Activated CD4-positive, alpha-beta T cell treated with anti-CD3 and anti-CD28 coated beads for 48 hours (primary cell): Measurements from ENCODE around the gene PPP1CC.
A peak's percentile ranks its signal among the peaks of the same experiment; 100 is the strongest.

ENCODE experiments used
- DNase-seq: peaks from one replicate; pipeline ENCODE4 v3.0.0-alpha.2; 2020

PPP1CC gene

DNA sequence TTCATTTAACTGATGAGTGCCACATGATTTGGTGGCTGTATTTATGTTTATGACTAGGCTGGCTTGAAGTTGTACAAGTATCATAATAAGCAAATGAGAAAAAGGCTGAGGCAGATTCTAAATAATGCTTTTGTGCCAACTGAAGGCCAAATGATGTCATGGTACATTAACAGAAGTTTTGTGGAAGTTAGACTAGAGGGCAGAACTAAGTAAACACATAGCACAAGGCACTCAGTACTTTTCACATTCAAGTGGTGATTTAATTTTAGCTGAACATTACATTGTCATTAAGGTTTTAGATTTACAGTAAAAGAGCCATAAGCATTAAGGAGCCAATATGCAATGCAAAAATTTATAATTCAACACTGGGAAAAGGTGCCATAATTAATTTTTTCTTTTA is 21.1 kb downstream of the PPP1CC start:
- no peak for DNase-seq

DNA sequence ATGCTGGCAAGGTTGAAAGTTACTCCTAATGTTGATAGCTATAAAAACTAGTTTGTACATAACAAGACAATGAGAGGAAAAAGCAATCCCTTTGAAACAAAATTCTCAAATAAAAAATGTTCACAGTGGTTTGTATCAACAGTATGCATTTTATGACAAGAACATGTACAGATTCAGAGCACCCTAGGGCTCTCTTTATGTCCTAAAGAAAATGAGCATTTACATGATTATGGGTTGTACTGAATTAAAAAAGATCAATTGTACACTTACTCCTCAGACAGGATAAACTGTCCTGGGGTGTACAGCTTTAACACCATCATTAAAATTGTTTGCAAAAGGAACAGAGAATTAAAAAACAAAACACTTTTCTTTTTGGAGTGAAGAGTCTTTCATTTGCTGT is 22.2 kb downstream of the PPP1CC start:
- DNase-seq, result no peak

GRCh38 chr12:110718222-110718908 is 24.3 kb downstream of the PPP1CC start:
- DNase-seq, result no peak

- peak; percentile 36 for DNase-seq
Observed at GRCh38 chr12:110717037-110717436, 25.7 kb downstream of the PPP1CC start.

- no peak for DNase-seq
Observed at GRCh38 chr12:110708917-110709316, 33.8 kb downstream of the PPP1CC start.

GRCh38 chr12:110705309-110705708 is 37.4 kb downstream of the PPP1CC start:
- no peak for DNase-seq

- DNase-seq, result no peak
Observed at GRCh38 chr12:110704750-110705149, 37.9 kb downstream of the PPP1CC start.

DNA sequence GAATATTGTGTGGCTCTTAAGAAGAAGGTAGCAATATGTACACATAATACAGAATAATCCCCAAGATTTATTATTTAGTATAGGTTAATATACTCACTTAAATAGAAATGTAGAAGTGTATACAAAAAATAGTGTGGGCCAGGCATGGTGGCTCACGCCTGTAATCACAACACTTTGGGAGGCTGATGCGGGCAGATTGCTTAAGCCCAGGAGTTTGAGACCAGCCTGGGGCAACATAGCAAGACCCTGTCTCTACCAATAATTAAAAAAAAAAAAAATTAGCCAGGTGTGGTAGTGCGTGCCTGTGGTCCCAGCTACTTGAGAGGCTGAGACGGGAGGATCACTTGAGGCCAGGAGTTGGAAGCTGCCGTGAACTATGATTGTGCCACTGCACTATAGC is 38.5 kb downstream of the PPP1CC start:
- no peak for DNase-seq

GRCh38 chr12:110702081-110702480 is 40.6 kb downstream of the PPP1CC start:
- DNase-seq, result no peak

DNA sequence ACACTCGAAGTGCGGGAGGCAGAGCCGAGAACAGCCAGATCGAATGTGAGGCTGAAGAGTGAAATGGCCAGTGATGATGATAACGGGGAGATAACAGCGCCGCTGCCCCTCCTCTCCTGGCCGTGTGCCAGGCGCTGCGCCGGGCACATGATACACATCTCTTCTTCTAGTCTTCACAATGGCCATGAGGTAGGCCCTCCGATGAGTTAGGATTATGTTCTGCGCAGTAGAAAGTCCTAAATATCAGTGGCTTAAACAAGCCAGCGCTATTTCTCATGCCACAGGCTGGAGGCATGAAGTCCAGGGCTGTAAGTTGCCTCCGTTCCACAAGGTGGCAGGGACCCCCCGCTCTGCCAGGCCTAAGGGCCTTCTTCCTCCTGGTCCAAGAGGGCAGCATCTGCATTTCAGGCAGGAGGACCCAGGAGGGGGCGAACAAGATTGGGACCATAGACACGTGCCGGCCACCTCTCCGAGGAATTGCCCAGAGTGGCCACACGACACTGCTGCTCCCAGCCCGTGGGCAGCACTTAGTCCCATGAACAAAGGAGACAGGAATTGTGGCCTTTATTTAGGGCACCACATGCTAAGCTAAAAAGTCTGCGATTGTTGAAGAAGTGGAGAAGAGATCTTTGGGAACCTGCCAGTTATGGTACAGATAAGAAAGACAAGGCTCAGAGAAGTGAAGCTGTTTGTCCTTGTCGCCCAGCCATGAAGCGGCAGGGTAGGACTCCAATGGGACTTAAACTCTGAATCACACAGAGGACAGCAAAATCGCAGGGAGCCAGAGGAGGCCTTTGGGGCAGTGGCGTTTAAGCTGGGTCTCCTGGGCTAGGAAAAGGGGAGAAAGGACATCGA is 42.9 kb downstream of the PPP1CC start:
- no peak for DNase-seq

GRCh38 chr12:110698171-110698902 is 44.4 kb downstream of the PPP1CC start:
- peak; percentile 87 for DNase-seq

GRCh38 chr12:110697236-110697635 is 45.5 kb downstream of the PPP1CC start:
- DNase-seq, result no peak

DNA sequence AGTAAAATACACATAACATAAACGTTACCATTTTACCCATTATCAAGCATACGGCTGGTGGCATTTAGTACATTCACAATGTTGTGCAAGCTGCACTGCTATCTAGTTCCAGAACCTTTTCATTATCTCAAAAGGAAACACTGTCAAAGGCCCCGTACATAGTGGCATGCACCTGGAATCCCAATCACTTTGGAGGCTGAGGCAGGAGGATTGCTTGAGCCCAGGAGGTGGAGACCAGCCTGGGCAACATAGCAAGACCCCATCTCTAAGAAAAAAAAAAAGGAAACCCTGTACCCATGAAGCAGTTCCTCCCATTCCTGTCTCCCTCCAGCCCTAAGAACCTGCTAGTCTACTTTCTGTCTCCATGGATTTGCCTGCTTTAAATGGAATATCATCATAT is 46.4 kb downstream of the PPP1CC start:
- no peak for DNase-seq

- no peak for DNase-seq
Observed at GRCh38 chr12:110694330-110694901, 48.3 kb downstream of the PPP1CC start.

DNA sequence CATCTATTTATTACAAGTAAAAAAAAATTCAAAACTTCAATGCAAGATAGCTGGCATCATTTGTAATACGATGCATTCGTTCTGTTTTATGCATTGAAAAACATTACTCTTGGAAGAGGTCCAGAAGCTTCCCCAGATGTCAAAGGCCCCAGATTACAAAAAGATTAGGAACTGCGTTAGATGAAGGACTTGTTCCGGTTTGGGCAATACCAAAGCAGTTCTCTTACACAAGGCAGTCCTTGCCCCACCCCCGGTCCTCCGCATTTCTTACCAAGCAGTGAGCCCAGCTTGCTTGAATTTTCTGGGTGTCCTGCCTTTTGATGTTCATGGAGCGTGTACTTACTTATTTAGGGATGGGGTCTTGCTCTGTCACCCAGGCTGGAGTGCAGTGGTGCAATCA is 49.0 kb downstream of the PPP1CC start:
- DNase-seq, result no peak

DNA sequence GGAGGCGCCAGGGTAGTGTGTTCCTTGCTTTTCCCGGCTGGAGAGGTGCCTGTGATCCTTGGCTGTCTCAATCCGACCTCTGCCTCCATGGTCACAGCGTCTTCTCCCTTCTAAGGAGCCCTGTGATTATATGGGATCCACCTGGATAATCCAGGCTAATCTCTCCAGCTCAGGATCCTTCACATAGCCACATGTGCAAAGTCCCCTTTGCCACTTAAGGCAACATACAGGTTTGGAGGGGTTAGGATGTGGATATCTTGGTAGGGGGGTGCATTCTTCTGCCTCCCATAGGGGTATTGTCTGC is 52.6 kb downstream of the PPP1CC start:
- no peak for DNase-seq

GRCh38 chr12:110689281-110690126 is 53.2 kb downstream of the PPP1CC start:
- peak; percentile 52 for DNase-seq

DNA sequence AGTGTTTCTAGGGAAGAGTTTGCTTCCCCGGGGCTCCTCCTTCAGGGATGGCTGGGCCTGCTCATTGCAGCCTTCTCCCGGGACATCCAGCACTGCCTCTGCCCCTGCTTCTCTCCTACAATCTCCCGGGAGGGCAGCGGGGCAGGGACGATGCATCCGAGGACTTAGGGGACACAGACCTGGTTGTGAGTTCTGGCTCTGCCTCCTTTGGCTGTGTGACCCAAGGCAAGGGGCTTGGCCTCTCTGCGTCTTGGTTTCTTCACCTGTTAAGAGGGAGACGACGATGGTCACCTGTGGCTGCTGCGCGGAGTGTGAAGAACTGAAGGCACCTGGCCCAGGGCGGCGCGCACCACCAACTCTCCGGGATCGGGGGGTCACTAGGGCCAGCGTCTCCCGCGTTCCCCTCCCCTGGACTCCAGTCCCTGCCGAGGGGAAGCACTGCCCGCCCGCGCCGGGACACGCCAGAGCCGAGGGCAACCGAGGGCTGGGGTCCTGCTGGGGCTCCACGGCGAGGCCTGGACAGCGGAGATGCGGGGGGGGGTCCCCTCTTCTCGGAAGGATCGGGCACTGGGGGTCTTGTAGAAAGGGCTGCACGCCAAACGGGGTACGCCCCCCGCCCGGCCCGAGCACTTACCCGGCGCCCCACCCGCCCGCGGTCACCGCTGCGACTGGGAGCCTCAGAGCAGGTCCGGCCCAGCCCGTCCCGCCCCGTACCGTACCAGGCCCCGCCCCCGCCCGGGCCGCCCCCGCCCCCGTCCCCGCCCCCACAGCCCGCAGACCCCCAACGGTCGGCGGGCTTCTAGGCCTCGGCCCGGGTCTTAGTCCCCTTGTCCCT is 54.0 kb downstream of the PPP1CC start, which contains the start of gene HVCN1:
TSS of gene HVCN1 (minus strand) at position 670 of the 835 bp plus-strand sequence. CDS start 5,870 bp downstream, outside the sequence.
- peak; percentile 31 for DNase-seq

DNA sequence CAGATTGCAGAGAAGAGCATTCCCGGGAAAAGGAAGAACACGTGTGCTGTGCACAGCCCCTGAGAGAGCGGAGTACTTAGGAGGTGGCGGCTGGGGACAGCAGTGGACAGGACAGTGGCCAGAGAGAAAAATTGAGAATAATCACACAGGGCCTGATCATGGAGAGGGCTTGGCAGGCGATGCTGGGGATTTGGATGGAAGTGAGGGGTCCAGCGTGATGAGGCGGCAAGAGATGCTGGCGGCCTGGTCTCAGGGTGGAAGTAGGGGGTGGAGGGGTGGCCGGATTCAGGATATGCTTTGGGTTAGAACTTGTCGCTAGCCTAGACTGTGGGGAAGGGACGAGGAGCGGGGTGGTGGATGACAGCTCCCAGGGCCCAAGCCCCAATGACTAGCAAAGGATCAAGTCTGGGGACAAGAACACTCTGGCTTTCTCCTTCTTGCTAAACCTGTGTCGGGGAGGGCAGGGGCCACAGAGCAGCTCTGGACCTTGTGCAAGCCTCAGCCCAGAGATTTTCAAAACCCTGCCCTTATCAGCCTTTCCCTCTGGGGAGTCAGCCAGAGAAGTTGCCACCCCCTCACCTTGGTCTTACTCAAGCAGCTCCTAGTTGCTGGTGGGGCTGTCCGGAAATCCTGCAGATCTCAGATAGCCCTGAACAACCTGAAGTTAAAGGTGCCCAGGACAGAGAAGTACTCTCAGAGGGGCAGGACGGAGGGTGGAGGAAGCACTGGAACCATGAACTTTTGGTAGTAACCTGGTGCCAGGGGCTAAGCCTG is 55.1 kb downstream of the PPP1CC start:
- DNase-seq, result no peak

DNA sequence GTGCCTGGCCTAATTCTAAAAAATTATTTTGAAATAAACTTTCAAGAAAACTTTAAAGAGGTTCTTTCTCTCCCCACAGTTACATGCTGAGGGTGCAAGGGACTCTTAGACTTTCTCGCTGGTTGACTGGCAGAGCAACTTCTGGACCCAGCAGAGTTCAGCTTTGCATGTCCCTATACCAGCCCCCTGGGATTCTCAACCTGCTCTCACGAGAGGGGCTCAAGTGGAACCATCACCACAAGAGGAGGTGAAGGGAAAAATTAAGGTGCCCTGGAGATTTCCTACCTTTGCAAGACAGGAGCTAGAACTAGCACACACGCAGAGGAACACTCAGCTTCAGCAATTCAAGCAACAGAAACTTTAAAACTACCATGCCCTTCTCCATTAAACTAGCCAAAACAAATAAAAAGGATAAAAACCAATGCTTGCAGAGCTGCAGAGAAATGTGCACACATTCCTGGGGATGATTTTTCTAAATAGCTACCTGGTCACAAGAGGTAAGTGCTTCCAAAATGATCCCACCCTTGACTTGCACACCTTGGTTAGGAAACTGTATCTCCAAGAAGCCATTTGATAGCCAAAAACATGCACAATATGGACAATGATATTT is 56.3 kb downstream of the PPP1CC start:
- DNase-seq, result no peak
